Measurements from ENCODE around the gene SAMD13.

SAMD13 gene

DNA sequence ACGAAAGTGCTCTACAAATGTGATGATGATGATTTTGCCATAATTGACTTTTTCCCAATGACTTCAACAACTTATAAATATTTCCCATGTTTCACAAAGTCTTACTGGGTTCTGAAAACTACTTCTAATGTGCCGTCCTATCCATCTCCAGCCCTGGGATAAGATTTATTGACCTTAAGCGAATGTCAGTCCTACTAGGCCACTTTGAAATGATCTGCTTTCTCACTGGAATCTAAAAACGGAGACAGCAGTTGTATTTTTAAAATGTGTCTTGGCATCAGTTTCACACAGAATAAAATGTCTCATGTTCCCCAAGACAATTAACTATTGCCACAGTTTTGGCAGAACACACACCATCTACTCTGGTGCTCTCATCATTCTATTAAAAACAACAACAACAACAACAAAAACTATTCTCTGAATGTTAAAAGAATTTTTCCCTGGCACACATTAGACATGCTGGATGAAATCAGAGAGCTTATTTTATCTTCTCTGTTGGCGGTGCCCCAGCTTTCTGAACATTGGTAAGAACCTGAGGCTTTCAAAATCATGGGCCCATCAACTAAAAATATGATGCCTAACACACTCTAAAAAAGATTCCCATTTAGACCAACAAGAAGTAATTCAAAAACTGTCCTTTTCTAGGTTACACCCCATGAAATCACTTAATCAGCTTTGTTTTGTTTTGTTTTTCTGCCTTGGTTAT, 73.6 kb downstream of the SAMD13 start:
- DNase-seq = no peak

DNA sequence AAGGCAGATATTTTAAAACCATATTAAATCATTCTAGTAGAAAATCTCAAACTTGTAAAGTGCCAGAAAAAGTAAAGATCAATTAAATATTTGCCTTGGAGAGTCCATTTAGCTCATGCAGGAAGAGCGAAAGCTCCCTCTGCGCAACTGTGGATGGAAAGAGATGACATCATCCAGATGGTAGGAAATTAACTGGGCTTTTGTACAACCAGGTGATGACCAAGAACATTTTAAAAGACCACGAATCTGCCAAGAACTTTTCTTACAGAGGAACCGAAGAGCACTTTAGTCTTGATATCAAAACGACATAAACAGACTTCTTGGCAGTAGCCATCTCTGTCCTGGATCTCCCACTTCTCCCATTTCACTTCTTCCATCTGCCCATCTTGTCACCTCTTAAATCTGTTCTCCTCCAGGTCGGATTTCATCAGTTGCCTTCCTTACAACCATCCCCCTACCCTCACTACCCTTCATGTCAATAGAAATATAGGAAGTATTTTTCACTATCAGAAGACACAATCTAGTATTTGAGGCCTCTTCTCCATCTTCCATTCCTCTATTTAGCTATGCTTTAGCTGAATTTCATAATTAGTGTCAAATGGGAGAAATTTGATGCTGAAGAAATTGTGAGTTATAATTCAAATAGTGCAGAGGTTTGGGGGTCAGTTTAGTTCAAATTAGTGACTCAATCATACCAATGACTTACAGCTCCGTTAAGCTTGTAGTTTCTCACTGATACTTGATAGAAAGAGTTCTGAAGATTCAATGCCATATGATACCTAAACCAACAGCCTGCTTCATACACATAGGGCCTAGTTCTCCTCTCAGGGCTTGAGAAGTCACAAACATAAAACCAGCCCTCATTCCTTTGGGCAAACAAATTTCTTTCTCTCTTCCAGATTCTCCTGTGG, 74.7 kb downstream of the SAMD13 start:
- DNase-seq = peak; percentile 28

DNA sequence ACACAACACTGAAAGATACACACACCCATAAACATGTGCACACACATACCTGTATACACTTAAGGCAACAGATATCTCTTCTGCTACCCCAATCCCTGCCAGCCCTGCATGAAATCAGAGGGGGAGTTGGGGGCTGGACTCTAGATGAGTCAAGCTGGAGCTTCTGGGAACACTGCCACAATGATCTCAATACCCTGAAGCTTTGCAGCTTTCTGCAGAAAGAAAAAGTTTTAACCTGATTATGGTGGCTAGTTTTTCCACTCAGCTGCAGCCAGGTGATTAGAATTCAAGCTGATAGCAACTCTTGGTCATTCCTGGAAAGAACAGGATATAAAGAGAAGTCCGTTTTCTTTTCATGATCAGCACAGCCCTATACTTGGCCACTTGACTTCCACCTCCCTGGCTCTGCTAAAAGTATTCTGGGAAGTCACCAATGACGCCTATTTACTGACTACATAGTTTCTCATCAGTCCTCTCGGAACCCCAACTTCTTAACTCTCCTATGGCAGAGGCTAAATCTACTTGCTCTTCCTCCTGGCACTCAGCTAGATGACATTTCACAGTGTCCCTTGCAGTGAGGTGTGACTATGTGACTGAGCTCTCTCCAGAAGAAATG, 76.1 kb downstream of the SAMD13 start:
- DNase-seq = peak; percentile 78

DNA sequence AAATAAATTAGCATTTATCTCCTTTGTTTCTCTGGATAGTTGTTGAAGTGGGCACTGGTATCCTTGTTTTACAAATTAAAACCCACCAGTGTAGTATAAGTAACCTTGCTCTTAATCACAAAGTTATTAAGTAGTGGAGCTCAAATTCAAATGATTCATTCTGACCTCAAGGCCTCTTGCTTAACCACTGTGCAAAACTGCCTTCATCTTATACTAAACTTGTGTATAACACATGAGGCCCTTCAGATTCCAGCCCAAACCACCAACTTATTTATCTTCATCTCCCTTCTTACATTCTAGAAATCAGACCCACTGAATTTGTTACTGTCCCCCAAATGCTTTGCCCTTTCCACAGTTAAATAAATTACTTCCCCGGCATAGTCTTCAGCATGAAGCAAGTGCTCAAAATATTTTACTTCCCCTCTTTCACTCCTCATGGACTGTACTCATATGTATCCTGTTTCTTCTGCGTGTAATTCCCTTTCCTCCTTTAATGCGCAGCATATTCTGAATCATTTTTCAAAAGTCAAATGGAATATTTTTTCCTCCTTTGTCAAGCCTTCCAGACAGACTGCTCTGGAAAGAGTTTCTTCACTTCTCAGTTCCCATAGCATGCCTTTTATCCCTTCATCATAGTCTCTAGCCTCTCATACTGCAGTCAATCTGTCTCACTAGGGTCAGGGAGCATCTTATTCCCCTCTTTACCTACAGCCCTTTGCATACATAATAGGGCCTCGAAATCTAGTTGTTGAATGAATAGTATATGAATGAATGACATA, 77.8 kb downstream of the SAMD13 start:
- DNase-seq = no peak

DNA sequence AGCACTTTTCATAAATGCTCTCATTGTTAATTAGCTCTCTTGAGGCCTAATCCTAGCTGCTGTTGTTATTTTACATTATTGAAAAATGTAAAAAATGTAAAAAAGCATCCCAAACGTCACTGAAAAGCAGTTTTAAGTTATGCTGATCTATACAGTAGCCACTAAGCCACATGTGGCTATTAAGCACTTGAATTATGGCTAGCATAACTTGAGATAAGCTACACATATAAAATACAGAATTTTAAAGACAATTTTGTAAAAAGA, 78.3 kb downstream of the SAMD13 start:
- DNase-seq = no peak

DNA sequence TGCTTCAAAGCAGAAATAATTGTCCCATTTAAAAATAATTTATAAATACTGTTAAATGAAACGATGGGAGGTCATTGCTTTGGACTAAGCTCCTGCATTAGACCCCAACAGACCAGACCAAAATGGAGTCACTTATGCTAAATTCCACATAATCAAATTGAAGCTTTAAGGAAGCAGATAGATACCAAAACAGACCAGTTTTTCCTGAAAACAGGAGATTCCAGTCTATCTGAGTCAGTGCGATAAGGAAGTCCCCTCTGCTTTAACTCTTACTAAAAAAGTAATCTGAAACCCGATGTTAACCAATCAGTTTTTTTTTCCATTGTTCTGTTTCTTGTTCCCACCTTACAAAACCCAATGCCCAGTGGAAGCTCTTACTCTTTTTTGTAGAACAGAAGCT, 80.6 kb downstream of the SAMD13 start:
- DNase-seq = no peak

DNA sequence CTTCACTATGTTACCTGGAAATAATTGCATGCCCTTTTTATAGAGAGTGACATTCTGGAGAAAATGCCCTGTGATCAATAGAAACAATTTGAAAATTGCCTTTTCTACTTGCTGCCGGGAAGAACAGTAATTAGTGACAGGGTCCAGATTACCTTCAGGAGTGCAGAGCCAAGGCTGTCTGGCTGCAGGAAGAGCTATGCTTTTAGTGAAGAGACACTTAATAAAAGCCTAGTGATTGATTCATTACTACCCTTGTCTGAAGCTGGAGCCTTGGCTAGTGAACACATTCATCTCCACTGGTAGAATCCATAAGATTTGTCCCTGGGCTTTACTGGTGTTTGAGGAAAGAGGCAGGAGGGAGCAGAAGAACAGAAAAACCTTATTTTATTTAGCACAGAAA, 83.8 kb downstream of the SAMD13 start:
- DNase-seq = no peak

DNA sequence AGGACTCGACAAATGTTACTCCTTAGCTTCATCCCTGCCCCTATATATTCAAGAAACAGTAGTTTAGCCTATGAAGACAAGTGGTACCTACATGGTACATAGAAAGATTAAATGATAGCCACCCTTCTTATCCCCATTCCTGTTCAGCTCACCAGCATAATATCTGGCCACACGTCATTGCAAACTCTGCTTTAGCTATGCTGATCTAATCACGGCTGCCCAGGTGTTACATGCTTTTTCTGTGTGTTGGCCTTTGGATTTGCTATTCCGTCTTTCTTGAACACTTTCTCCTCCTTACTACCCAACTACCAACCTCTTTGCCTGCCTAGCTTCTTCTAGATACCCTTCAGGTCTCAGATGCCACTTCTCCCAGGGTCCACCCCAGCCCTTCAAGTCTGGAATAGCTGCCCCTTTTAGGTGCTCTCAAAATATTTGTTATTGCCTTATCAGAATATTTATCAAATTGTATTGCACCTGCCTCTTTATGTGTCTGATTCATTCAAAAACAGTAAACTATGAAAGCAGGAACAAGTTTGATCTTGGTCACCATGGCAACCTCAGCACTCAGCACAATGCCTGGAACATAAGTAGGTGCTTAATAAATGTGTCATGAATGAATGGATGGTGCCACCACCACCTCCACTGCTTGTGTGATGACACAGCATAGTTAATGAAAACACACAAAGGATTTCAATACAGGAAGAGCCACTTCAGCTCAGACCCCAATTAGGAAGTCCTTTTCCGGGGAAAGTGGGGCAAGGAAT, 85.4 kb downstream of the SAMD13 start:
- DNase-seq = no peak

DNA sequence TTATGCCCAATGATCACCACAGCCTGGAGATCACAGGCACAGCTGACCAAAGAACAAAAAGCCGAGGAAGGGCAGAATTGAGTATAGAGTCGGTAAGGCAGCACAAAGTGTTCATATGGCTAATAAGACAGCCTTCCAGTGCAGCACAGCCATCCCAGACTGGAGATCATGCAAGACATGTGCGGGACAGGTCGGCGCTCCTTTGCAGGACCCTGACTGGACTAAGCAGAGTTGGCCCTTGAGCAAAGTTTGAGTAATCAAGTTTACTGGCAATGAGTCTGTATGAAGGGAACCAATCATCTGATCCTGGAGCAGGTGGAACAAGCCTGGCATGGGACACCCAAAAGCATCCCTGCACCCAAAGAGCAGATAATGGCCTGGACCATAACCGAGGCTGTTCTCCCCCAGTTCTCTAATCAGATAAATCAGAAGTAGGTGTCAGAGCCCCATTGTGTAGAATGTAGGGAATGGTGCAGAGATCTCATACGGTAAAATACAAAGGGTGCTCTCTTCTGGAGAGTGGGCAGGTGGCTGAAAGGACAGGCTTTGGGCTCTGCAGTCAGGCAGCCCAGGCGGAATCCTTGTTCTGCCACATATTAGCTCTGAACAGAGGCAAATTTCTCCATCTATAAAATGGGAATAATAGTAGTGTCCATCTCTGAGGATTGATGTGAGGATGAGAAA, 86.1 kb downstream of the SAMD13 start:
- DNase-seq = peak; percentile 55

DNA sequence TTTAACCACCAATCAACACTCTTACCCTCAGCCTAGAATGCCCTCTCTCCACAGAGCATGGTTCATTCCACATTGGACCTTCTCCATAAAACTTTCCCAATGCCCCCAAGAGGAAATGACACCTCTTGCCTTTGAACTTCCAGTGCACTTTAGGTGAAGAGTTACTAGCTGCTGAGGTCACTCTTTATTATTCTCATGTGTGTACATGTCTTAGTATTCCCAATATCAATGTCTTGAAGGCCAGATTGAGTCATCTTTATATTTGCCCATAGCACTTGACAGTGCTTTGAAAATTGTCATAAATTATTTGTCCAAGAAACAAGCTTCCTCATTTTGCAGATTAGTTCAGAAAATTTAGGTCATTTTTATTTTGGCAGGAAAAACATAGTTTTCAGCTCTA, 88.7 kb downstream of the SAMD13 start:
- peak; percentile 31 for DNase-seq

DNA sequence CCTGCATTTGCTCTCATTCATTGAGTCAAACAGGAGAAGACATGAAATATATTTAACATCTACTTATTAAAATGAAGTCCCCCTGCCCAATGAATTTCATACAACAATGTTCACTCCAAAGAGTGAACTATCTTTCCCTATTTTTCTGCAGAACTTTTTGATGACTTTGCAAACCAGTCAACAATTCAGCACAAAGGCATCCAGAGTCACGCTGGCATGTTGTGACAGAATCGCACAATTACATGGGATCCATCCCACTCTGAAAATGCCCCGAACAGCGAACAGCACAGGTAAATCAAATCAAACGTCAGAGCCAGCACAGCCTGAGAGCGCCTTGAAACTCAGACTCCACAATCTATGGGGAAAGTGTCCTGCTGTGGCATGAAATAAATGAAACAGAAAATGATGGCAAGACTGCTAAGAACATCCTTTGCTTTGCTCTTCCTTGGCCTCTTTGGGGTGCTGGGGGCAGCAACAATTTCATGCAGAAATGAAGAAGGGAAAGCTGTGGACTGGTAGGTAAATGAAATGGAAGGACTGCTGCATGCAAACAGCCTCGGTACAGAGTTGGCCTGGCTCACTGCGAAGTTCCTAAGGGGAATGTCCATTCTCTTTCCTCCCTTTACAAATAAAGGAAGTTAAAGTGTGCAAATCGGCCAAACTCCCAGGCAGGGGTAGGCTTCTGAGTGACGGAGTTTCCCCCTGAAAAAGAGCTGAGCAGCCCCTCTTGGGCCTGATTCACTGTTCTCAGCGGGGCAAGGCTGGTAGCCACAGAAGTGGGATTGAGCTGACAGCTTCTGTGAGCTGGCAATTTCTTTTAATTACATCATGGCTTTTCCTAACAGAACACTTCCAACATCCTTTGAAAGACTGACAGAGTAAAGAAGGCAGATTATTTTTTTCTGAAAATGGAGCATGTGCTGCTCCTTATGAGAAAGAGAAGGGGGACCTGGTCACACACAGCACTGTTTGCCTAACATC, 97.0 kb downstream of the SAMD13 start, which contains the start of gene DNASE2B:
Gene DNASE2B, plus strand, starts transcription at position 310 of the 981 bp plus-strand sequence. Its CDS starts 81 bp downstream, at position 391.
- DNase-seq = peak; percentile 13
